ENCODE measurements around the gene IFNA6. TPM values are rescaled to one million over a fixed set of nuclear protein-coding genes. Genes with fewer than 3 reads are reported as not detected.
A peak's percentile ranks its signal among the peaks of the same experiment; 100 is the strongest.

The IFNA6 gene
- total and polyA plus RNA-seq, 2 donors (not counting 3 experiments of a cell fraction or from before 2014, with no cell fraction given): not detected

- H3K79me2 ChIP-seq (ENCODE audit: control insufficient read depth, insufficient read depth, low read length): peaks cover 65% of the 10 kb centered on the region
- H2AFZ ChIP-seq (ENCODE audit: low read depth, low read length): no peak overlapping the region
- H3K4me1 ChIP-seq (ENCODE audit: control insufficient read depth, extremely low read depth, insufficient read depth, low read length): peaks cover 35% of the 10 kb centered on the region
- DNase-seq (ENCODE audit: low read depth, low spot score): no peak
- no peak overlapping the region for H3K4me3 ChIP-seq (replicated peaks in 1 of 3; ENCODE audit: insufficient read depth in 1 of 3, low read depth in 1 of 3, low read length in 3 of 3)
- intact Hi-C loops (cut with micrococcal nuclease): loop anchor here (5.0 to 10.0 kb wide), 3 partner anchors 224 to 1112 kb away; partner anchors contain the start of genes DMRTA1 and MTAP
- H3K27ac ChIP-seq (ENCODE audit: insufficient read depth, low read depth, low read length): no peak overlapping the region
- no peak for TF ChIP-seq POLR2AphosphoS5 (IDR thresholded peaks at IDR 0.05; ENCODE audit: insufficient read depth, low read depth, low read length)
- ChIA-PET CTCF (interaction anchor here (1.0 to 3.2 kb wide), 6 partner anchors 11 to 243 kb away, joined by 3 to 23 read pairs (median 4); no protein-coding TSS in a partner anchor), POLR2A (interaction anchor here (0.6 kb wide), 1 partner anchor 15 kb away, joined by 7 read pairs; no protein-coding TSS in a partner anchor)
- H3K4me2 ChIP-seq (ENCODE audit: insufficient read depth, low read length): peak overlapping the region; percentile 99
- peaks cover 0 to 4% of the 10 kb centered on the region in 2 experiments for H3K36me3 ChIP-seq (ENCODE audit: control insufficient read depth in 2 of 2, extremely low read depth in 1 of 2, insufficient read depth in 2 of 2, low read length in 2 of 2)
- no peak overlapping the region for H3K9ac ChIP-seq (replicated peaks; ENCODE audit: extremely low read depth, insufficient read depth, low read length)
- no TSS peak for BruUV-seq (replicated peaks)
- dilution Hi-C loops (cut with MboI; ENCODE audit: extremely low pct_ligation_motif_present, low sequenced_read_pairs): no loop called here
- H3K27me3 ChIP-seq (ENCODE audit: control insufficient read depth in 2 of 2, insufficient read depth in 2 of 2, low read length in 2 of 2): peaks cover 2 to 3% of the 10 kb centered on the region in 2 experiments
- no peak for FAIRE-seq
- H3K9me1 ChIP-seq (replicated peaks; ENCODE audit: control insufficient read depth, extremely low read depth, insufficient read depth, low read length): no peaks in the 10 kb centered on the region
- peaks cover 10% of the 10 kb centered on the region for H4K20me1 ChIP-seq (replicated peaks; ENCODE audit: control insufficient read depth, extremely low read depth, insufficient read depth, low read length)
- H3K9me3 ChIP-seq (replicated peaks; ENCODE audit: control insufficient read depth, insufficient read depth, low read length): no peaks in the 10 kb centered on the region
These were observed 17.5 kb downstream of the IFNA6 start for GRCh38 chr9:21333226-21333625.

- ChIA-PET POLR2A (no interaction called here), CTCF (interaction anchor here (1.7 to 4.2 kb wide), 3 partner anchors 13 to 102 kb away, joined by 10 to 29 read pairs (median 10); no protein-coding TSS in a partner anchor)
- H3K36me3 ChIP-seq (ENCODE audit: control insufficient read depth in 2 of 2, extremely low read depth in 1 of 2, insufficient read depth in 2 of 2, low read length in 2 of 2): peaks cover 0 to 4% of the 10 kb centered on the region in 2 experiments
- dilution Hi-C loops (cut with MboI; ENCODE audit: extremely low pct_ligation_motif_present, low sequenced_read_pairs): no loop called here
- DNase-seq (ENCODE audit: low read depth, low spot score): no peak
- peaks cover 35% of the 10 kb centered on the region for H3K4me1 ChIP-seq (ENCODE audit: control insufficient read depth, extremely low read depth, insufficient read depth, low read length)
- H2AFZ ChIP-seq (ENCODE audit: low read depth, low read length): no peak overlapping the region
- no TSS peak for BruUV-seq (replicated peaks)
- H3K79me2 ChIP-seq (ENCODE audit: control insufficient read depth, insufficient read depth, low read length): peaks cover 75% of the 10 kb centered on the region
- no peaks in the 10 kb centered on the region for H3K9me1 ChIP-seq (replicated peaks; ENCODE audit: control insufficient read depth, extremely low read depth, insufficient read depth, low read length)
- peak overlapping the region; percentile 73 for H3K4me2 ChIP-seq (ENCODE audit: insufficient read depth, low read length)
- H4K20me1 ChIP-seq (replicated peaks; ENCODE audit: control insufficient read depth, extremely low read depth, insufficient read depth, low read length): peaks cover 17% of the 10 kb centered on the region
- FAIRE-seq: no peak
- H3K27ac ChIP-seq (ENCODE audit: insufficient read depth, low read depth, low read length): no peak overlapping the region
- no peak overlapping the region for H3K9ac ChIP-seq (replicated peaks; ENCODE audit: extremely low read depth, insufficient read depth, low read length)
- H3K27me3 ChIP-seq (ENCODE audit: control insufficient read depth in 2 of 2, insufficient read depth in 2 of 2, low read length in 2 of 2): no peaks in the 10 kb centered on the region
- H3K4me3 ChIP-seq (replicated peaks in 1 of 3; ENCODE audit: insufficient read depth in 1 of 3, low read depth in 1 of 3, low read length in 3 of 3): peak overlapping the region in 1 of 3 experiments; percentile 6
- no peak for TF ChIP-seq MYC (IDR thresholded peaks at IDR 0.05; ENCODE audit: low read depth, low read length)
- intact Hi-C loops (cut with micrococcal nuclease): loop anchor here (5.0 to 10.0 kb wide), 3 partner anchors 225 to 1113 kb away; partner anchors contain the start of genes DMRTA1 and MTAP
- H3K9me3 ChIP-seq (replicated peaks; ENCODE audit: control insufficient read depth, insufficient read depth, low read length): no peaks in the 10 kb centered on the region
These were observed 18.8 kb downstream of the IFNA6 start for GRCh38 chr9:21331676-21332402.
